CD4-positive, alpha-beta T cell (primary cell): ENCODE results near the gene TSPAN9. TPM values are rescaled to one million over a fixed set of nuclear protein-coding genes. Genes with fewer than 3 reads are reported as not detected.

Source experiments
- ATAC-seq: fragments of 200-7000 bp; cut with Tn5 transposase; one replicate; pipeline ENCODE4 v1.10.0; 2022; ENCODE audit warnings: mild to moderate bottlenecking; ENCODE audit not compliant: poor library complexity
- CTCF ChIA-PET: fragments of 350-600 bp; sonication (Branson Sonifier 250); formaldehyde crosslinking; loops from one replicate; lab custom pipeline; 2021; ENCODE audit warnings: antibody characterized with exemption, inconsistent platforms; lab: Charles Lee
- POLR2A ChIA-PET: fragments of 350-600 bp; sonication (Branson Sonifier 250); formaldehyde crosslinking; loops from one replicate; lab custom pipeline; 2021; ENCODE audit warnings: antibody characterized with exemption, inconsistent platforms; lab: Charles Lee
- DNase-seq, 14 experiments: peaks; one replicate each; pipeline ENCODE4 v3.0.0-alpha.2; 2013 to 2020; ENCODE audit warnings: mixed read lengths in 2 of 14
- H3K27ac ChIP-seq, 2 donors: one replicate each; pipeline versions ENCODE4 v1.5.1 to v1.7.0; 2013; ENCODE audit warnings: low read length in 2 of 2, low read depth in 1 of 2, mild to moderate bottlenecking in 1 of 2
- H3K27me3 ChIP-seq, 2 experiments: 1 replicate in 1 of 2; 2 replicates in 1 of 2; pipeline versions ENCODE4 v1.6.1 to v1.7.0; 2013; ENCODE audit warnings: low read length in 2 of 2, control low read depth in 1 of 2, mild to moderate bottlenecking in 1 of 2, moderate library complexity in 1 of 2; ENCODE audit not compliant: insufficient read depth in 2 of 2, control insufficient read depth in 1 of 2
- H3K36me3 ChIP-seq: one replicate; pipeline ENCODE4 v1.6.1; 2013; ENCODE audit warnings: low read length, control low read depth; ENCODE audit not compliant: insufficient read depth
- H3K4me1 ChIP-seq: one replicate; pipeline ENCODE4 v1.6.1; 2013; ENCODE audit warnings: low read length, control low read depth; ENCODE audit not compliant: insufficient read depth
- H3K4me3 ChIP-seq: one replicate; pipeline ENCODE4 v1.5.1; 2013; ENCODE audit warnings: mild to moderate bottlenecking, low read length, moderate library complexity
- H3K9me3 ChIP-seq, 2 experiments: 1 replicate in 1 of 2; 2 replicates in 1 of 2; pipeline versions ENCODE4 v1.6.1 to v1.7.0; 2013; ENCODE audit warnings: low read length in 2 of 2, mild to moderate bottlenecking in 2 of 2, control low read depth in 1 of 2, moderate library complexity in 1 of 2; ENCODE audit not compliant: control insufficient read depth in 1 of 2, insufficient read depth in 1 of 2
- H3K27ac Mint-ChIP-seq: one replicate; pipeline ENCODE4 v1.8.0; 2020; ENCODE audit warnings: mixed read lengths
- H3K27me3 Mint-ChIP-seq: one replicate; pipeline ENCODE4 v1.8.0; 2021; ENCODE audit warnings: mixed read lengths
- H3K36me3 Mint-ChIP-seq: one replicate; pipeline ENCODE4 v1.8.0; 2021; ENCODE audit warnings: low read depth, mixed read lengths
- H3K4me1 Mint-ChIP-seq: one replicate; pipeline ENCODE4 v1.8.0; 2021; ENCODE audit warnings: low read depth, mixed read lengths
- H3K4me3 Mint-ChIP-seq: one replicate; pipeline ENCODE4 v1.8.0; 2020; ENCODE audit warnings: mild to moderate bottlenecking, mixed read lengths
- H3K9me3 Mint-ChIP-seq: one replicate; pipeline ENCODE4 v1.8.0; 2020; ENCODE audit warnings: mixed read lengths
- intact Hi-C, 2 experiments: fragments of 100-400 bp; cut with DNase I in 1 of 2; cut with micrococcal nuclease in 1 of 2; formaldehyde crosslinking; loops; one replicate each; pipeline versions ENCODE4 v1.15.1 to v1.9.0; 2023 to 2025; cut with DNase I, micrococcal nuclease
- total RNA-seq, 174 experiments: library from RNA in 2 of 174; stranded (reverse) in 2 of 174; gene quantifications; one replicate each; pipeline ENCODE4 v1.2.3 and lab custom pipeline; 2021 to 2026
- TF ChIP-seq, protein P1 (sequence below): fragments of 200-600 bp; IDR thresholded peaks from one replicate; pipeline ENCODE4 v1.8.0; 2022; ENCODE audit warnings: antibody characterized with exemption, mild to moderate bottlenecking

The TSPAN9 gene
- total RNA-seq, 2 experiments from 2014 or later, result 0.82 to 1.3 TPM

DNA sequence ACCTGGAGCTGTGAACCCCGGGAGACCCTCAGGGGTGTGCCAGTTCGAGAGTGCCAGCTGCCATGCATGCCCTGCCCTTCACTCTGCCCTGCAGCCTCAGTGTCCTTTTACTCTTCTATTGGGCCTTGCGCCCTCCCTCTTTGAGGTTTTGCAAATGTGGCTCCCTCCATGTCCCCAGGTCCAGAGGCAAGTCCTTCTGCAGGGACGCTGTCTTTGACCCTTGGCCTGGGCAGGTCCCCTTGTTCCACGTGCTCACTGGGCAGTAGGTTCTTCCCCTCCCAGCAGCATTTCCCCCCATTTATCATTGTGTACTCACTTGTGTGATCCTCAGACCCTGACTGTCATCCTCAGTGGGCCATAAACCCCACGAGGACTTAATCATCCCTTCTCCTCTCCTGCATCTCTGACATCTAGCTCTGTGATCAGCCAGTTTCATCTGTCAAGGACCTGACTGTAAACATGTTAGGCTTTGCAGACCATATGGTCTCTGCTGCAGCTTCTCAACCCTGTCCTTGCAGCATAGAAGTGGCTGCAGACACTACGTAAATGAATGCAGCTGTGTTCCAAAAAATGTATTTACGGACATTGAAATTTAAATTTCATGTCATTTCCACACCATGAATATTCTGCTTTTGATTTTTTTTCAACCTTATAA lies 36.6 kb downstream of the TSPAN9 start:
- Mint-ChIP-seq H3K36me3 (no peaks in the 10 kb centered on the region), H3K4me1 (no peaks in the 10 kb centered on the region), H3K27me3 (peaks cover 14% of the 10 kb centered on the region), H3K27ac (no peak overlapping the region), H3K9me3 (no peaks in the 10 kb centered on the region), H3K4me3 (no peak overlapping the region)
- no peaks in the 10 kb centered on the region for H3K9me3 ChIP-seq
- CTCF ChIA-PET, result no interaction called here
- no peaks in the 10 kb centered on the region for H3K36me3 ChIP-seq
- H3K27me3 ChIP-seq, result peaks cover 0 to 9% of the 10 kb centered on the region in 2 experiments
- H3K4me3 ChIP-seq, result no peak overlapping the region
- H3K4me1 ChIP-seq, result no peaks in the 10 kb centered on the region
- POLR2A ChIA-PET, result no interaction called here
- intact Hi-C loops, result no loop called here
- ATAC-seq, result no peak
- no peak for DNase-seq
- no peak overlapping the region for H3K27ac ChIP-seq
- TF ChIP-seq, protein P1, sequence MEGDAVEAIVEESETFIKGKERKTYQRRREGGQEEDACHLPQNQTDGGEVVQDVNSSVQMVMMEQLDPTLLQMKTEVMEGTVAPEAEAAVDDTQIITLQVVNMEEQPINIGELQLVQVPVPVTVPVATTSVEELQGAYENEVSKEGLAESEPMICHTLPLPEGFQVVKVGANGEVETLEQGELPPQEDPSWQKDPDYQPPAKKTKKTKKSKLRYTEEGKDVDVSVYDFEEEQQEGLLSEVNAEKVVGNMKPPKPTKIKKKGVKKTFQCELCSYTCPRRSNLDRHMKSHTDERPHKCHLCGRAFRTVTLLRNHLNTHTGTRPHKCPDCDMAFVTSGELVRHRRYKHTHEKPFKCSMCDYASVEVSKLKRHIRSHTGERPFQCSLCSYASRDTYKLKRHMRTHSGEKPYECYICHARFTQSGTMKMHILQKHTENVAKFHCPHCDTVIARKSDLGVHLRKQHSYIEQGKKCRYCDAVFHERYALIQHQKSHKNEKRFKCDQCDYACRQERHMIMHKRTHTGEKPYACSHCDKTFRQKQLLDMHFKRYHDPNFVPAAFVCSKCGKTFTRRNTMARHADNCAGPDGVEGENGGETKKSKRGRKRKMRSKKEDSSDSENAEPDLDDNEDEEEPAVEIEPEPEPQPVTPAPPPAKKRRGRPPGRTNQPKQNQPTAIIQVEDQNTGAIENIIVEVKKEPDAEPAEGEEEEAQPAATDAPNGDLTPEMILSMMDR, result no peak

GRCh38 chr12:3114671-3115070 lies 37.5 kb downstream of the TSPAN9 start:
- Mint-ChIP-seq H3K36me3 (no peaks in the 10 kb centered on the region), H3K4me3 (no peak overlapping the region), H3K27ac (no peak overlapping the region), H3K27me3 (peaks cover 14% of the 10 kb centered on the region), H3K9me3 (no peaks in the 10 kb centered on the region), H3K4me1 (peaks cover 5% of the 10 kb centered on the region)
- CTCF ChIA-PET, result no interaction called here
- POLR2A ChIA-PET, result no interaction called here
- H3K9me3 ChIP-seq, result no peaks in the 10 kb centered on the region
- H3K27me3 ChIP-seq, result peaks cover 0 to 11% of the 10 kb centered on the region in 2 experiments
- no peak overlapping the region for H3K27ac ChIP-seq
- H3K36me3 ChIP-seq, result no peaks in the 10 kb centered on the region
- intact Hi-C loops, result no loop called here
- ATAC-seq (no peak), DNase-seq (no peak)
- H3K4me1 ChIP-seq, result peaks cover 5% of the 10 kb centered on the region
- TF ChIP-seq, protein P1, result no peak
- H3K4me3 ChIP-seq, result no peak overlapping the region

GRCh38 chr12:3115078-3115477 lies 37.9 kb downstream of the TSPAN9 start:
- Mint-ChIP-seq H3K4me3 (no peak overlapping the region), H3K36me3 (no peaks in the 10 kb centered on the region), H3K27me3 (peaks cover 14% of the 10 kb centered on the region), H3K9me3 (no peaks in the 10 kb centered on the region), H3K27ac (no peak overlapping the region), H3K4me1 (peaks cover 9% of the 10 kb centered on the region)
- Histone ChIP-seq H3K9me3 (no peaks in the 10 kb centered on the region), H3K4me3 (no peak overlapping the region), H3K27me3 (peaks cover 0 to 11% of the 10 kb centered on the region in 2 experiments), H3K27ac (no peak overlapping the region), H3K36me3 (no peaks in the 10 kb centered on the region), H3K4me1 (peaks cover 7% of the 10 kb centered on the region)
- ChIA-PET POLR2A (no interaction called here), CTCF (no interaction called here)
- TF ChIP-seq, protein P1, result no peak
- intact Hi-C loops, result no loop called here
- DNase-seq (no peak), ATAC-seq (no peak)
